H7 (cell line): ENCODE results near the gene CD14. TPM values are rescaled to one million over a fixed set of nuclear protein-coding genes. Genes with fewer than 3 reads are reported as not detected.
"Not testable (repeated sequence)": the region's sequence is repeated elsewhere in the genome, so short reads cannot be mapped to it uniquely, and the experiment has no call there.

Source experiments
- DNase-seq: peaks from one replicate; pipeline ENCODE4 v3.0.0; 2012
- H3K27me3 ChIP-seq: 2 replicates; pipeline ENCODE4 v1.6.0; 2011; ENCODE audit warnings: mild to moderate bottlenecking, low read length; ENCODE audit not compliant: control insufficient read depth, insufficient read depth
- H3K36me3 ChIP-seq: replicated peaks from 2 replicates; pipeline ENCODE4 v1.5.1; 2011; ENCODE audit warnings: low read length; ENCODE audit not compliant: control insufficient read depth, insufficient read depth
- H3K4me3 ChIP-seq: 2 replicates; pipeline ENCODE4 v1.5.1; 2011; ENCODE audit warnings: low read depth, mild to moderate bottlenecking, control low read depth, low read length, moderate library complexity; ENCODE audit not compliant: insufficient read depth
- total RNA-seq: library from RNA; depleted of rRNA; stranded (reverse); fragments of >200 nt; shearing (Covaris generic); gene quantifications from 2 replicates; pipeline ENCODE4 v1.2.3, GENCODE V29; 2014

CD14 gene
- total RNA-seq, 1 experiment from 2014 or later, result 0.21 TPM

DNA sequence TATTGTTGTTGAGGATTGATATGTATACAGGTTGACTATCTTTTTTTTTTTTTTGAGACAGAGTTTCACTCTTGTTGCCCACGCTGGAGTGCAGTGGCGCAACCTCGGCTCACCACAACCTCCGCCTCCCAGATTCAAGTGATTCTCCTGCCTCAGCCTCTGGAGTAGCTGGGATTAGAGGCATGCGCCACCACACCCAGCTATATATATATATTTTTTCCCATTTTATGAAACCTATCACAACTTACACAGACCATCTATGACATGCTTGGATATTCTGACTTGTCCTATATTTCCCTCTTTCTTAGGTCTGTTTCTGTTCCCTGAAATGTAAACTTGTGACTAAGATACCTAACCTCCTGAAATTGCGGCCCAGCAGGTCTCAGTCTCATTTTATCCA is 5.0 kb downstream of the CD14 start:
- DNase-seq, result no peak
- Histone ChIP-seq H3K27me3 (peaks cover 25% of the 10 kb centered on the region), H3K36me3 (no peaks in the 10 kb centered on the region), H3K4me3 (no peak overlapping the region)

DNA sequence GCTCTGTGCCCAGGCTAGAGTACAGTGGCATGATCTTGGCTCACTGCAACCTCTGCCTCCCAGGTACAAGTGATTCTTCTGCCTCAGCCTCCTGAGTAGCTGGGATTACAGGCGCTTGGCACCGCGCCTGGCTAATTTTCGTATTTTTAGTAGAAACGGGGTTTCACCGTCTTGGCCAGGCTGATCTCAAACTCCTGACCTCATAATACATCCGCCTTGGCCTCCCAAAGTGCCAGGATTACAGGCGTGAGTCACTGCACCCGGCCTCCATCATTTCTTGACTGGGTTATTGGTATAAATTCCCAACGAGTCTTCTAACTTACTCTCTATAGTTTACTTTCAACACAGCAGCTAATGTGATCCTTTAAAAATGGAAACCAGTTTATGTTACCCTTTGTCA is 8.1 kb downstream of the CD14 start:
- not testable (repeated sequence) for H3K36me3 ChIP-seq, H3K27me3 ChIP-seq, H3K4me3 ChIP-seq, DNase-seq

DNA sequence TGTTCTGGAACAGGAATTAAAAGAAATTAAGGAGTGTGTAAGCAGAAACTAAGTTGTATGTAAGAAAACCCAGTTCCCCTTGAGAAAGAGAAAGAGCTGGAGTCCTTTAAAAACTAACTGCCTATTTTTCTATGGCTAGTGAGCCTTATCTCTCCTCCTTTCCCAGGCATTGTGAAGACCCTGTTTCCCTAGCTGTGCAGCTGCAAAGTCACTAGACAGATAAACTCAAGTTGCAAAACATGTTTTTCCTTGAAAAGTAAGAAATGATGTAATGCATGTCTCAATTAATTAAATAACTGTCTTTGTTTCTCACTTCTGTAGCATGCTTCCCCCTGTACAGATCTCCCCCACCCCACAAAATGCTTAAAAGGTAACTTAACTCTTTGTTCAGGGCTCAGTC is 9.9 kb downstream of the CD14 start:
- not testable (repeated sequence) for H3K4me3 ChIP-seq, DNase-seq, H3K27me3 ChIP-seq, H3K36me3 ChIP-seq

DNA sequence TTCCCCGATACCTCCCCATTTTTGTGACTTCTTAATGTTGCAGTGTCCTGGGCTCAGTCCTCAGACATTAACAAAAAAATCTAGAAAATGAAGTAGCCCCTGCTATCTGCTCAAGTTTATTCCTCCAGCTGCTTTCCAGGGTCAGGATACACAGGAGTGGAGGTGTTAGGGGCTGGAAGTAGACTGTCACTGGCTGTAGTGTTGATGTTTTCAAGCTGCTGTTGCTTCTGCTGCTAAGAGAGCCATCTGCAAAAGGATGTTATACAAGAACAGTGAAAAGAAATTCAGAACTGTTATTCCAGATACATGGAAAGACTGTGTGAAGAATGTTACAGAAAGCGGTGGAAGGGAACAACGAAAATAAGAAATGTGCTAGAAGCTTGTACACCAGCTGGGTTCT is 10.7 kb downstream of the CD14 start:
- no peaks in the 10 kb centered on the region for H3K36me3 ChIP-seq
- H3K4me3 ChIP-seq, result no peak overlapping the region
- DNase-seq, result no peak
- no peaks in the 10 kb centered on the region; the same call in 1 of the 2 replicates for H3K27me3 ChIP-seq

DNA sequence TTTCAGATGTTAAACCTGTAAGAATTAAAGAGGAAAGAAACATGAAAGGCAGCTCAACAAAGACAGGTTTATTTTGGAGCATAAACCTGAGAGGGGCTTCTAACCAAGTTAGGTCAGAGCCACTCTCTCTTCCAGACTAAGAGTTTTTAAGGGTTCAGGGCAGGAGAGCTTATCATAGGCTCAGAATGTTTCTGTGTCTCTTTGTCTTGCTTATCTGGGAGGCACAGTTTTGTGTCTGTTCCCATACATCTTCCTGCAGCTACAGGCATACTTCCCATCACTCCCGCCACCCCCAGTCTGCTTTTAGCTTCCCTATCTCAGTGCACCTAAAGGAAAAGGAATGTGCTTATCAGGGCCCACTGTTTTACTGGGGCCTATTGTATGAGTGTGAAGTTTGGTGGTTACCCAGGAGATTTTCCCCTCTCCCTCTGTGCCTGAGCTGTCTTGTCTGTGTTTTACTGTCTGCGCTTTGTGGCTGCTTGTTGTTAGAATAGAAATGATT is 21.9 kb downstream of the CD14 start:
- no peaks in the 10 kb centered on the region for H3K27me3 ChIP-seq
- no peak for DNase-seq
- no peak overlapping the region for H3K4me3 ChIP-seq
- no peaks in the 10 kb centered on the region for H3K36me3 ChIP-seq

DNA sequence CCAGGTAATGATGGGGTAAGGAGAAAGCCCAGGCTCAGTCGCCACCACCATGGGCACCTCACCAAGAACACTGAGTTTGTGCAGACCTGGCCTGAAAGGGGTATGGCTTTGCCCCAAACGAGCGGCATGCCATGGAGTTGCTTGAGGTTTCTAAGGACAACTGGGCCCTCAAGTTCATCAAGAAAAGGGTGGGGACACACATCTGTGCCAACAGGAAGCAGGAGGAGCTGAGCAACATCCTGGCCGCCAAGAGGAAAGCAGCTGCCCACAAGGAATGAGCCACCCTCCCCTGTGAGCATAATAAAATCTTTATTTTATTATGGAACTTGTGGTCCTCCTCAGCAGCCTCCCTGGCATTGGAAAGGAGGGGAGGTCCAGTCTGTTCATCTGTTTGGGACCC is 23.8 kb downstream of the CD14 start:
- DNase-seq, result no peak
- Histone ChIP-seq H3K27me3 (no peaks in the 10 kb centered on the region), H3K4me3 (no peak overlapping the region), H3K36me3 (no peaks in the 10 kb centered on the region)

DNA sequence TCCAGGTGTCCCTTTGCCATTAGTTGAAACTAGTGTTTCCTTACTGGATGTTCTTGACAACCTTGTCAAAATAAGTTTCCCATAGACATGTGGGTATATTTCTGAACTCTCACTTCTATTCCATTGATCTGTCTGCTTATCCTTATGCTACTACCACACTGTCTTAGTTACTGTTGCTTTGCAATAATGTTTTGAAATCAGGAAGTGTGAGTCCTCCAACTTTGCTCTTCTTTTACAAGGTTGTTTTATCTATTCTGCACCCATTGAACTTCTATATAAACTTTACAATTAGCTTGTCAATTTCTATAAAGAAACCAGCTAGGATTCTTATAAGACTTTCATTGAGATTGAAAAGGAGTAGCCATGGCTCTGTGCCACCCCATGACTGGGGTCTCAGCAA is 24.3 kb downstream of the CD14 start:
- Histone ChIP-seq H3K36me3 (no peaks in the 10 kb centered on the region), H3K4me3 (no peak overlapping the region), H3K27me3 (no peaks in the 10 kb centered on the region)
- DNase-seq, result no peak

DNA sequence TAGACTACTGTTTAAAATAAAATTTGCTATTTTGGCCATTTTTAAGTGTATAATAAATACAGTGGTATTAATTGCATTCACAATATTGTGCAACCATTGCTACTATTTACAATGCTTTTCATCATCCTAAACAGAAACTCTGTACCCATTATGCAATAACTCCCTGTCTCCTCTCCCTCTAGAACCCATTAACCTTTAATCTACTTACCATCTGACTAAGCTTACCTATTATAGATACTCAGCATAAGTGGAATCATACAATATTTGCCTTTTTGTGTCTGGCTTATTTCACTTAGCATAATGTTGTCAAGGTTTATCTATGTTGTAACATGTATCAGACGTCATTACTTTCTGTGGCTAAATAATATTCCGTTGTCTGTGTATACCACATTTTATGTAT is 25.9 kb downstream of the CD14 start:
- Histone ChIP-seq H3K27me3 (no peaks in the 10 kb centered on the region), H3K4me3 (no peak overlapping the region), H3K36me3 (no peaks in the 10 kb centered on the region)
- no peak for DNase-seq

DNA sequence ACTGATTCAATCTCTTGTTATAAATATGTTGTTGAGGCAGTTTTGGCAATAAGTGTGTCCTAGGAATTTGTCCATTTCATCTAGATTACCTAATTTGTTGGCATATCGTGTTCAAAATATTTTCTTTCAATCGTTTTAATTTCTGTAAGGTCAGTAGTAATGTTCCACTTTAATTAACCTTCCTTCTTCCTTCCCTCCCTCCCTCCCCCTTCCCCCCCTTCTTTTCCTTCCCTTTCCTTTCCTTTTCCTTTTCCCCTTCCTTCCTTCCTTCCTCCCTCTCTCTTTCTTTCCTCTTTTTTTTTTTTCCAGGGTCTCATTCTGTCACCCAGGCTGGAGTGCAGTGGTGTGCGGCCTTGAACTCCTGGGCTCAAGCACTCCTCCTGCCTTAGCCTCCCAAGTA is 27.1 kb downstream of the CD14 start:
- no peaks in the 10 kb centered on the region for H3K36me3 ChIP-seq
- DNase-seq, result no peak
- H3K4me3 ChIP-seq, result no peak overlapping the region
- no peaks in the 10 kb centered on the region for H3K27me3 ChIP-seq

DNA sequence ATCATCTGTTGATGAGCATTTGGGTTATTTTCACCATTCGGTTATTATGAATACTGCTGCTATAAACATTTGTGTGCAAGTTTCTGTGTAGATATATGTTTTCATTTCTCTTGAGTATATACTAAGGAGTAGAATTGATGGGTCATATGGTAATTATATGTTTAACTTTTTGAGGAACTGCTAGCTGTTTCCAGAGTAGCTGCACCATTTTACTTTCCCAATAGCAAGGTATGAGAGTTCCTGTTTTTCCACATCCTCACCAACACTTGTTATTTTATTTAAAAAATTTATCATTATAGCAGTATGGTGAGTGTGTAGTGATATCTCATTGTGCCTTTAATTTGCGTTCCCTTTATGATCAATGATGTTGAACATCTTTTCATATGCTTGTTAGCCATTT is 29.2 kb downstream of the CD14 start:
- no peaks in the 10 kb centered on the region for H3K27me3 ChIP-seq
- no peak for DNase-seq
- H3K4me3 ChIP-seq, result no peak overlapping the region
- no peaks in the 10 kb centered on the region for H3K36me3 ChIP-seq

DNA sequence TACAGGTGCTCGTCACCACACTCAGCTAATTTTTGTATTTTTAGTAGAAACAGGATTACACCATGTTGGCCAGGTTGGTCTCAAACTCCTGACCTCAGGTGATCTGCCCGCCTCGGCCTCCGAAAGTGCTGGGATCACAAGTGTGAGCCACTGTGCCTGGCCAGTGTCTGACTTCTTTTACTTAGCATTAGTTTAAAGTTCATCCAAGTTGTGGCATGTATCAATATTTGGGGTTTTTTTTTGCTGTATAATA is 29.6 kb downstream of the CD14 start:
- DNase-seq, H3K27me3 ChIP-seq, H3K36me3 ChIP-seq, H3K4me3 ChIP-seq: not testable (repeated sequence)

DNA sequence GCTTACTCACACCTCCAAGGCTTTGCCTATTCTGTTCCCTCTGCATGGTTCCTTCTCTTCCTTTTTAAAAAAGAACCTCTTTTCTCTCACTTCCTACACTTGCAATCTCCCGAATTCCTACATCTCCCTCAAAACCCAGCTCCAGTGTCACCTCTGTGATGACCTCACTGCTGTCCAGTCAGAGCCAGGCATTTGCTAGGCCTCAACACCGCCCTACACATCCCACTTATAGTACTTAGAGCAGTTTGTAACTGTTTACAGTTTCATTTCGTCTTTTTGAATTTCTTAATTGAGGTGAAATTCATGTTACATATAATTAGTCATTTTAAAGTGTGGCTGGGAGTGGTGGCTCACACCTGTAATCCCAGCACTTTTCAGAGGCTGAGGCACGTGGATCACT is 30.8 kb downstream of the CD14 start:
- DNase-seq, result no peak
- Histone ChIP-seq H3K36me3 (no peaks in the 10 kb centered on the region), H3K4me3 (no peak overlapping the region), H3K27me3 (no peaks in the 10 kb centered on the region)

DNA sequence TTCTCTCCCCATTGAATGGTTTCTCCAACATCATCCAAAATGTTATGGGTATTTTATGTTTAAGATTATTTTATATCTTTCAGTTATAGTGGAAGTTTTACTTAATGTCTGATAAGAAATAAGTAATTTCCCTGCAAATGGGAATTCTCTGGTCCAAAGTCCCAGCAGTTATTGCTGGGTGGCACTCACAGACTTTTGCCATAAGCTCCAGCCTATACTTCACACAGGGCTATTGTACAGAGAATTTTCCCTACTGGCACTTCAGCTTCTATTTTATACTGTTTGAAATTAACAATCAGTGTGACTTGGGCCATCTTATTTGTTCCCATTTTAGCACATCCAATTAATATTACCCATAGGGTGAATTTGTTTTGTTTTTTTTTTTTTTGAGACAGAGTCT is 32.9 kb downstream of the CD14 start:
- Histone ChIP-seq H3K36me3 (no peaks in the 10 kb centered on the region), H3K27me3 (no peaks in the 10 kb centered on the region), H3K4me3 (no peak overlapping the region)
- DNase-seq, result no peak

DNA sequence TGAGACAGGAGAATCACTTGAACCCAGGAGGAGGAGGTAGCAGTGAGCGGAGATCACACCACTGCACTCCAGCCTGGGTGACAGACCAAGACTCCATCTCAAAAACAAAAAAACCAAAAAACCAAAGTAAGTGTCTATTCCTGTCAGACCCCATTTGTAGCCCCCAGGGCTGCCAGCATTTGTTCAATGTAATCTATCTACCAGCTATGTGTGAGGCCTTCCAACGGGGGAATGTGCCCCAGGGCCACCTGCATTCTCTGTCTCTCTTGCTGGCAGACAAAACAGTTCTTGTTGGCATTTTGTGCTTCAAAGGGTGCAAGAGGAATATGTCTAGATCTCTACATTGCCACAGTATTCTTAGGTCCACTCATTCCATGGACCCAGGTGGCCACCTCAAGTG is 34.1 kb downstream of the CD14 start:
- no peak for DNase-seq
- Histone ChIP-seq H3K27me3 (no peaks in the 10 kb centered on the region), H3K4me3 (no peak overlapping the region), H3K36me3 (no peaks in the 10 kb centered on the region)

DNA sequence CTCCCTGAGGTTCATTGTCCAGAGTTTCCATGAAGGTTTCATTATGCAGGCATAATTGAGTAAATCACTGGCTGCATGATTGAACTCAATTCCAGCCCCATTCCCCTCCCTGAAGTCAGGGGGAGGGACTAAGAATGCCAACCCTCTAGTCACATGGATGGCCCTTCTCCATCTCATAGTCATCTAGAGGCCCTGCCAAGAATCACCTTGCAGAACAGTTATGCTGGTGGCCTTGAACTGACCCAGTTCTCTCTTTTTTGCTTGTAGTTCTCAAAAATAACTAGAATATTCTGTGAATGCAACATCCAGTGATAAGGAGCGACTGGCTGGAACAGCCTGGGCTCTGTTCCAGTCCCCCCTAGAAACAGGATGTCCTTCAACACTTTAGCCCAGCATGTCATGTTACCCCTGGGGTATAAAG is 36.6 kb downstream of the CD14 start:
- Histone ChIP-seq H3K36me3 (no peaks in the 10 kb centered on the region), H3K27me3 (no peaks in the 10 kb centered on the region), H3K4me3 (no peak overlapping the region)
- DNase-seq, result no peak

DNA sequence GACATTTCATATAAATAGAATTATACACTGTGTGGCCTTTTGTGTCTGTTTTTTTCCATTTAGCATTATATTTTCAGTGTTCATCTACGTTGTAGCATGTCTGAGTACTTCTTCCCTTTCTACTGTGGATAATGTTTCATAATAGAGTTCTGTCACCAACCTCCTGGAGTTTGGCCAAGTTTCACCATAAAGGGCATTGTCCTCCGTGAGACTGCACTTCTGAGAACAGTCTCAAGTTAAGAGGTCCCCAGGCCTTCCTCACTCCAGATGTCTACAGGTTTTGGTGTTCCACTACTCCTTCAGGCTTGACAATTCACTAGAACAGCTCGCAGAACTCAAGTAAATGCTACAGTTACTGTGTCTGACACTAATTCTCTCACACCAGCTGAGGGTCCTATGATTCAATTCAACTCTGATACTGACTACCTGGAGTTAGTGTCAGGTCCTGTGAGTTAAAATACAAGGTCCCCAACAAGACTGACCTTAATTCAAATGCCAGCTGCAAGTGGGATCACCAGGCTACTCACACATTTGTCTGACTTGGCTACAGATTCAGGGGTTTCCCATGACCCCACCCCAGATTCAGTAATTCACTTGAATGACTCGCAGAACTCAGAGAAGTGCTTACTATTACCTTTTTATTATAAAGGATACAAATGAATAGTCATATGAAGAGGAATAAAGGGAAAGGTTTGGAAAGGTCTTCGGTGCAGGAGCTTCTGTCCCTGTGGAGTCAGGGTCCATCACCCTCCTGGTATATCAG is 37.3 kb downstream of the CD14 start:
- Histone ChIP-seq H3K36me3 (no peaks in the 10 kb centered on the region), H3K4me3 (no peak overlapping the region), H3K27me3 (no peaks in the 10 kb centered on the region)
- DNase-seq, result no peak
